Activated CD8-positive, alpha-beta memory T cell treated with anti-CD3 and anti-CD28 coated beads for 1 hour (primary cell): Measurements from ENCODE around the gene PFDN1.
A peak's percentile ranks its signal among the peaks of the same experiment; 100 is the strongest.

Experiments used
- DNase-seq, 2 donors: peaks; one replicate each; pipeline ENCODE4 v3.0.0-alpha.2; 2020; ENCODE audit warnings: low read depth in 1 of 2; ENCODE audit errors: extremely low read depth in 1 of 2

The PFDN1 gene

GRCh38 chr5:140262221-140262620 lies 40.7 kb downstream of the PFDN1 start:
- DNase-seq = no peak

GRCh38 chr5:140261403-140262171 lies 41.3 kb downstream of the PFDN1 start:
- no peak for DNase-seq

GRCh38 chr5:140260089-140260656 lies 42.7 kb downstream of the PFDN1 start:
- DNase-seq = no peak

GRCh38 chr5:140259500-140259899 lies 43.4 kb downstream of the PFDN1 start:
- DNase-seq = no peak

- DNase-seq = no peak
Measured at GRCh38 chr5:140258873-140259272, 44.0 kb downstream of the PFDN1 start.

GRCh38 chr5:140258016-140258415 lies 44.9 kb downstream of the PFDN1 start:
- DNase-seq = no peak

- no peak for DNase-seq
Measured at GRCh38 chr5:140256726-140257125, 46.2 kb downstream of the PFDN1 start.

- no peak for DNase-seq
Measured at GRCh38 chr5:140255460-140256157, 47.3 kb downstream of the PFDN1 start.

GRCh38 chr5:140253985-140254384 lies 48.9 kb downstream of the PFDN1 start:
- DNase-seq = no peak

- DNase-seq = no peak
Measured at GRCh38 chr5:140252470-140253126, 50.3 kb downstream of the PFDN1 start.

GRCh38 chr5:140251527-140251973 lies 51.4 kb downstream of the PFDN1 start:
- peak in 1 of 2 donors; percentile 6 for DNase-seq

- DNase-seq = no peak
Measured at GRCh38 chr5:140250386-140250785, 52.5 kb downstream of the PFDN1 start.

- no peak for DNase-seq
Measured at GRCh38 chr5:140249536-140249935, 53.4 kb downstream of the PFDN1 start.

- no peak for DNase-seq
Measured at GRCh38 chr5:140248414-140248813, 54.5 kb downstream of the PFDN1 start.

- DNase-seq = no peak
Measured at GRCh38 chr5:140246378-140247122, 56.4 kb downstream of the PFDN1 start.

GRCh38 chr5:140245926-140246325 lies 57.0 kb downstream of the PFDN1 start:
- no peak for DNase-seq

GRCh38 chr5:140245341-140245740 lies 57.6 kb downstream of the PFDN1 start:
- DNase-seq = no peak

GRCh38 chr5:140244525-140245025 lies 58.3 kb downstream of the PFDN1 start:
- DNase-seq = peak; percentile 34 to 49

- DNase-seq = no peak
Measured at GRCh38 chr5:140243706-140244250, 59.1 kb downstream of the PFDN1 start.

GRCh38 chr5:140242890-140243585 lies 59.9 kb downstream of the PFDN1 start:
- DNase-seq = no peak
